SK-N-SH (cell line): ENCODE data around the gene TACC2. TPM values are rescaled to one million over a fixed set of nuclear protein-coding genes. Genes with fewer than 3 reads are reported as not detected.

Experiments
- CTCF ChIA-PET: fragments of 300-600, 350-600 bp; formaldehyde crosslinking; extraction: SDS; loops from one replicate; lab custom pipeline; 2021; lab: Yijun Ruan, JAX
- POLR2A ChIA-PET: fragments of 350-600 bp; sonication (Branson Sonifier 250); formaldehyde crosslinking; extraction: SDS; loops from one replicate; lab custom pipeline; 2020; ENCODE audit warnings: antibody characterized with exemption, inconsistent platforms; lab: Yijun Ruan, JAX
- DNase-seq: peaks from one replicate; pipeline ENCODE4 v3.0.0; 2012
- H2AFZ ChIP-seq: fragments of 200-600 bp; sonication (generic); 2 replicates; pipeline ENCODE4 v1.8.1; 2016; ENCODE audit warnings: antibody characterized with exemption, mild to moderate bottlenecking, low read depth
- H3F3A ChIP-seq: fragments of 200-600 bp; sonication (generic); replicated peaks from 2 replicates; pipeline ENCODE3; 2016; ENCODE audit warnings: antibody characterized with exemption, mild to moderate bottlenecking; ENCODE audit not compliant: insufficient read depth
- H3K27ac ChIP-seq, 2 experiments: fragments of 200-500 bp in 1 of 2; fragments of 200-600 bp in 1 of 2; sonication (Bioruptor generic) in 1 of 2; sonication (generic), shearing (Covaris generic) in 1 of 2; 2 replicates each; pipeline versions ENCODE4 v1.5.1 to v1.6.1; 2014 to 2016; ENCODE audit warnings: low read depth in 2 of 2, inconsistent platforms in 1 of 2, low read length in 1 of 2, mild to moderate bottlenecking in 1 of 2, mixed read lengths in 1 of 2
- H3K27me3 ChIP-seq: fragments of 200-600 bp; sonication (generic), shearing (Covaris generic); 2 replicates; pipeline ENCODE4 v1.6.1; 2016; ENCODE audit warnings: mixed run types; ENCODE audit not compliant: insufficient read depth
- H3K36me3 ChIP-seq, 2 experiments: fragments of 200-500 bp in 1 of 2; fragments of 200-600 bp in 1 of 2; sonication (Bioruptor generic) in 1 of 2; sonication (generic) in 1 of 2; replicated peaks in 1 of 2; 2 replicates each; pipeline versions ENCODE3 to v1.5.1; 2014 to 2016; ENCODE audit warnings: low read length in 1 of 2, mild to moderate bottlenecking in 1 of 2; ENCODE audit not compliant: insufficient read depth in 2 of 2, control insufficient read depth in 1 of 2
- H3K4me1 ChIP-seq, 2 experiments: fragments of 200-500 bp in 1 of 2; fragments of 200-600 bp in 1 of 2; sonication (Bioruptor generic) in 1 of 2; sonication (generic), shearing (Covaris generic) in 1 of 2; 2 replicates each; pipeline versions ENCODE4 v1.5.1 to v1.6.1; 2014 to 2016; ENCODE audit warnings: low read depth in 1 of 2, low read length in 1 of 2, mixed run types in 1 of 2; ENCODE audit not compliant: insufficient read depth in 2 of 2, control insufficient read depth in 1 of 2
- H3K4me2 ChIP-seq: fragments of 200-600 bp; sonication (generic), shearing (Covaris generic); 2 replicates; pipeline ENCODE4 v1.6.1; 2017; ENCODE audit warnings: mixed run types
- H3K4me3 ChIP-seq, 2 experiments: fragments of 200-500 bp in 1 of 2; fragments of 200-600 bp in 1 of 2; sonication (Bioruptor generic) in 1 of 2; sonication (generic), shearing (Covaris generic) in 1 of 2; 2 replicates each; pipeline versions ENCODE4 v1.5.1 to v1.8.1; 2014 to 2016; ENCODE audit warnings: low read depth in 2 of 2, inconsistent platforms in 1 of 2, low read length in 1 of 2, mild to moderate bottlenecking in 1 of 2, mixed read lengths in 1 of 2, moderate library complexity in 1 of 2
- H3K79me2 ChIP-seq: fragments of 200-600 bp; sonication (generic); 2 replicates; pipeline ENCODE4 v1.8.1; 2017; ENCODE audit warnings: mild to moderate bottlenecking; ENCODE audit not compliant: insufficient read depth
- H3K9ac ChIP-seq: fragments of 200-600 bp; sonication (generic); 2 replicates; pipeline ENCODE4 v1.6.1; 2017; ENCODE audit warnings: mixed run types
- H3K9me2 ChIP-seq: fragments of 200-600 bp; sonication (generic); 2 replicates; pipeline ENCODE4 v1.6.1; 2017; ENCODE audit warnings: mixed run types
- H3K9me3 ChIP-seq: fragments of 200-600 bp; sonication (generic); 2 replicates; pipeline ENCODE4 v1.6.1; 2017; ENCODE audit warnings: mixed run types, mild to moderate bottlenecking, moderate library complexity
- H4K20me1 ChIP-seq: fragments of 200-600 bp; sonication (generic); 2 replicates; pipeline ENCODE4 v1.6.1; 2017; ENCODE audit warnings: mild to moderate bottlenecking, mixed run types; ENCODE audit not compliant: insufficient read depth
- CHD2 ChIP-seq: fragments of 150-350 bp; IDR thresholded peaks from 2 replicates; pipeline ENCODE4 v1.6.1; 2018; ENCODE audit warnings: low read length; ENCODE audit not compliant: partially characterized antibody
- EP300 ChIP-seq, 2 experiments: IDR thresholded peaks; 2 replicates each; pipeline versions ENCODE4 v1.4.0 to v1.6.1; 2012; ENCODE audit warnings: borderline replicate concordance in 1 of 2, low read depth in 1 of 2, low read length in 1 of 2
- FOXJ3 ChIP-seq: sonication (generic); formaldehyde crosslinking; IDR thresholded peaks from 2 replicates; pipeline ENCODE4 v1.5.1; 2020; ENCODE audit warnings: mild to moderate bottlenecking, missing genetic modification reagents
- FOXM1 ChIP-seq: IDR thresholded peaks from 2 replicates; pipeline ENCODE4 v1.4.0; 2012; ENCODE audit warnings: low read depth, mild to moderate bottlenecking
- JUND ChIP-seq: IDR thresholded peaks from 2 replicates; pipeline ENCODE4 v1.4.0; 2012
- MXI1 ChIP-seq: IDR thresholded peaks from 2 replicates; pipeline ENCODE4 v1.6.1; 2012; ENCODE audit warnings: mild to moderate bottlenecking, low read depth, low read length, improper control_type of control experiment
- NRF1 ChIP-seq: IDR thresholded peaks from 2 replicates; pipeline ENCODE4 v1.6.1; 2012; ENCODE audit warnings: low read depth, mild to moderate bottlenecking, low read length
- RAD21 ChIP-seq: IDR thresholded peaks from 2 replicates; pipeline ENCODE4 v1.6.1; 2012; ENCODE audit warnings: mild to moderate bottlenecking, low read length
- RCOR1 ChIP-seq: fragments of 150-350 bp; IDR thresholded peaks from 2 replicates; pipeline ENCODE4 v1.6.1; 2017; ENCODE audit warnings: antibody characterized with exemption, low read length
- REST ChIP-seq: IDR thresholded peaks from 2 replicates; pipeline ENCODE4 v1.6.1; 2012; ENCODE audit warnings: mild to moderate bottlenecking, low read depth, low read length, moderate library complexity
- RFX5 ChIP-seq: IDR thresholded peaks from 2 replicates; pipeline ENCODE4 v1.6.1; 2012; ENCODE audit warnings: mild to moderate bottlenecking, improper control_type of control experiment, low read length
- SIN3A ChIP-seq: IDR thresholded peaks from 2 replicates; pipeline ENCODE4 v1.6.1; 2012; ENCODE audit warnings: low read depth, mild to moderate bottlenecking, low read length, moderate library complexity, borderline replicate concordance
- TAF1 ChIP-seq: IDR thresholded peaks from 2 replicates; pipeline ENCODE4 v1.6.1; 2012; ENCODE audit warnings: low read depth, mild to moderate bottlenecking, low read length, moderate library complexity, borderline replicate concordance
- TEAD4 ChIP-seq: IDR thresholded peaks from 2 replicates; pipeline ENCODE4 v1.4.0; 2012; ENCODE audit warnings: mild to moderate bottlenecking, borderline replicate concordance; ENCODE audit not compliant: insufficient read depth
- USF1 ChIP-seq: IDR thresholded peaks from 2 replicates; pipeline ENCODE4 v1.4.0; 2012; ENCODE audit warnings: low read depth, borderline replicate concordance
- USF2 ChIP-seq: fragments of 150-350 bp; IDR thresholded peaks from 2 replicates; pipeline ENCODE4 v1.6.1; 2017; ENCODE audit warnings: antibody characterized with exemption, low read length, low read depth, borderline replicate concordance
- ZBTB33 ChIP-seq: IDR thresholded peaks from 2 replicates; pipeline ENCODE4 v1.4.0; 2012; ENCODE audit warnings: low read depth, borderline replicate concordance
- WGBS: methylation state at CpG from one replicate; pipeline ENCODE4 v1.1.6; 2017; ENCODE audit warnings: low lambda C conversion rate; 5-methylcytosine and 5-hydroxymethylcytosine counted together
- polyA plus RNA-seq, 3 experiments: library from polyadenylated mRNA; depleted of rRNA; stranded (reverse); fragments of >200 nt; gene quantifications; 2 replicates each; pipeline ENCODE4 v1.2.3, GENCODE V29; 2012

The TACC2 gene
- polyA plus RNA-seq, 1 of the 3 experiments (the other 2 are of a cell fraction) = 8.8 TPM

- Histone ChIP-seq H3K36me3 (no peaks in the 10 kb centered on the region), H4K20me1 (no peaks in the 10 kb centered on the region), H3F3A (peaks cover 12% of the 10 kb centered on the region), H3K79me2 (no peaks in the 10 kb centered on the region), H3K4me2 (no peak overlapping the region; the same call in 1 of the 2 replicates), H3K9me3 (no peaks in the 10 kb centered on the region), H3K4me1 (peaks cover 0 to 19% of the 10 kb centered on the region in 2 experiments; a peak in 2 of 4 replicates), H3K9me2 (no peaks in the 10 kb centered on the region), H3K4me3 (no peak overlapping the region), H2AFZ (no peak overlapping the region), H3K27ac (peak overlapping the region; percentile 42 to 58), H3K27me3 (no peaks in the 10 kb centered on the region), H3K9ac (no peak overlapping the region)
- CTCF ChIA-PET = interaction anchor here (0.7 to 8.8 kb wide), 5 partner anchors 9 to 114 kb away, joined by 3 to 54 read pairs (median 3); no protein-coding TSS in a partner anchor
- 75% methylated on average over 10 of the region's 10 CpGs for WGBS
- TF ChIP-seq CHD2 (no peak), SIN3A (no peak), EP300 (IDR thresholded peaks at IDR 0.05; ENCODE audit: borderline replicate concordance in 1 of 2, low read depth in 1 of 2, low read length in 1 of 2) (no peak), USF2 (no peak), MXI1 (no peak), FOXM1 (no peak), RAD21 (no peak), REST (no peak), RFX5 (no peak), ZBTB33 (no peak), FOXJ3 (no peak), USF1 (no peak), TEAD4 (no peak), RCOR1 (no peak), JUND (no peak), TAF1 (no peak), NRF1 (no peak)
- DNase-seq = no peak
- POLR2A ChIA-PET = interaction anchor here (1.0 kb wide), 1 partner anchor 9 kb away, joined by 4 read pairs; no protein-coding TSS in a partner anchor
Observed at GRCh38 chr10:122154031-122154544, 165.1 kb downstream of the TACC2 start.
